Measurements from ENCODE around the gene PSTPIP2. TPM values are rescaled to one million over a fixed set of nuclear protein-coding genes. Genes with fewer than 3 reads are reported as not detected.
"Not testable (repeated sequence)": the region's sequence is repeated elsewhere in the genome, so short reads cannot be mapped to it uniquely, and the experiment has no call there.

PSTPIP2 gene
- total and polyA plus RNA-seq, 2 of the 4 experiments (the other 2 are of a cell fraction), result 10.4 to 12.4 TPM

DNA sequence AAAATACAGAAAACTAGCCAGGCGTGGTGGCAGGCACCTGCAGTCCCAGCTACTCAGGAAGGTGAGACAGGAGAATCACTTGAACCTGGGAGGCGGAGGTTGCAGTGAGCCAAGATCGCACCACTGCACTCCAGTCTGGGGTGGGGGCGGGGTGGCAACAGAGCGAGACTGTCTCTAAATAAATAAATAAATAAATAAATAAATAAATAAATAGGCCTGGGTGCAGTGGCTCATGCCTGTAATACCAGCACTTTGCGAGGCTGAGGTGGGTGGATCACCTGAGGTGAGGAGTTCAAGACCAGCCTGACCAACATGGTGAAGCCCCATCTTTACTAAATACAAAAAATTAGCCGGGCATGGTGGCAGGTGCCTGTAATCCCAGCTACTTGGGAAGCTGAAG, 112.6 kb downstream of the PSTPIP2 start:
- POLR2A ChIA-PET (ENCODE audit: unreplicated experiment); H2BK20ac ChIP-seq (ENCODE audit: low read depth, low read length); ATAC-seq (ENCODE audit: low read depth); H4K5ac ChIP-seq (ENCODE audit: low read depth, low read length); CTCF ChIA-PET; H2BK15ac ChIP-seq (ENCODE audit: low read depth, low read length); H3K4me2 ChIP-seq (ENCODE audit: low read depth, low read length); dilution Hi-C loops (cut with HindIII; ENCODE audit: low sequenced_read_pairs, unreplicated experiment); H3K14ac ChIP-seq (replicated peaks; ENCODE audit: low read depth, low read length); in situ Hi-C loops (cut with MboI; ENCODE audit: low sequenced_read_pairs); H4K20me1 ChIP-seq (ENCODE audit: insufficient read depth, low read length); H4K8ac ChIP-seq (ENCODE audit: low read depth in 2 of 2, low read length in 2 of 2); H3K4me3 ChIP-seq (ENCODE audit: insufficient read depth, low read depth, low read length); BruUV-seq (replicated peaks); H3K27ac ChIP-seq (ENCODE audit: insufficient read depth, low read length); H2BK120ac ChIP-seq (ENCODE audit: low read depth, low read length); DNase-seq; H2AK9ac ChIP-seq (replicated peaks; ENCODE audit: low read depth, low read length, poor library complexity); H3K56ac ChIP-seq (ENCODE audit: extremely low read depth, insufficient read depth, low read length); H2AFZ ChIP-seq (replicated peaks; ENCODE audit: low read length, poor library complexity); H4K91ac ChIP-seq (ENCODE audit: insufficient read depth, low read depth, low read length); intact Hi-C loops (cut with micrococcal nuclease); H3K9me3 ChIP-seq (ENCODE audit: control insufficient read depth, insufficient read depth, low read length); H3K27me3 ChIP-seq (ENCODE audit: control insufficient read depth, insufficient read depth, low read length); H3K18ac ChIP-seq (ENCODE audit: low read depth, low read length); H3K23ac ChIP-seq (ENCODE audit: low read depth, low read length); H3K9ac ChIP-seq (ENCODE audit: low read depth, low read length): not testable (repeated sequence)
- peaks cover 10% of the 10 kb centered on the region for H3K36me3 ChIP-seq (ENCODE audit: control insufficient read depth, insufficient read depth, low read length)
- H3K4ac ChIP-seq (ENCODE audit: low read depth, low read length), result 0 out of 2 replicates have a peak overlapping the region, but pooled peaks have one; percentile 36
- no CpG with 5 or more reads among the region's 7 CpGs for WGBS, 2 experiments (ENCODE audit: extremely low coverage in 2 of 2, insufficient read length in 1 of 2)
- H2BK5ac ChIP-seq (ENCODE audit: low read depth, low read length, poor library complexity, severe bottlenecking), result peak overlapping the region; percentile 99
- H3K79me1 ChIP-seq (ENCODE audit: low read depth in 1 of 2, low read length in 2 of 2), result peaks cover 15 to 62% of the 10 kb centered on the region in 2 experiments
- peaks cover 42% of the 10 kb centered on the region for H3K4me1 ChIP-seq (ENCODE audit: control insufficient read depth, insufficient read depth, low read length)
- H2AK5ac ChIP-seq (ENCODE audit: low read depth, low read length), result 0 out of 2 replicates have a peak overlapping the region, but pooled peaks have one; percentile 46
- H3K9me1 ChIP-seq (ENCODE audit: insufficient read depth, low read length), result peaks cover 14% of the 10 kb centered on the region

Measured in IMR-90 (cell line).